Caki2 (cell line): ENCODE results near the gene LACRT. TPM values are rescaled to one million over a fixed set of nuclear protein-coding genes. Genes with fewer than 3 reads are reported as not detected.
"Not testable (repeated sequence)": the region's sequence is repeated elsewhere in the genome, so short reads cannot be mapped to it uniquely, and the experiment has no call there.

Experiments
- DNase-seq: peaks from one replicate; pipeline ENCODE4 v3.0.0-alpha.2; 2015; ENCODE audit warnings: low read depth
- in situ Hi-C: cut with HindIII; loops from 2 replicates; pipeline ENCODE4 v1.10.0; 2016; ENCODE audit warnings: low sequenced_read_pairs, low pct_unique_long_range_greater_than_20kb, mixed read lengths
- total RNA-seq: library from RNA; depleted of rRNA; stranded (reverse); fragments of >200 nt; shearing (Covaris generic); gene quantifications from 2 replicates; pipeline ENCODE4 v1.2.3, GENCODE V29; 2014; ENCODE audit warnings: low replicate concordance; rRNA removed

The LACRT gene, protein sequence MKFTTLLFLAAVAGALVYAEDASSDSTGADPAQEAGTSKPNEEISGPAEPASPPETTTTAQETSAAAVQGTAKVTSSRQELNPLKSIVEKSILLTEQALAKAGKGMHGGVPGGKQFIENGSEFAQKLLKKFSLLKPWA
- not detected in 2 replicates for total RNA-seq

DNA sequence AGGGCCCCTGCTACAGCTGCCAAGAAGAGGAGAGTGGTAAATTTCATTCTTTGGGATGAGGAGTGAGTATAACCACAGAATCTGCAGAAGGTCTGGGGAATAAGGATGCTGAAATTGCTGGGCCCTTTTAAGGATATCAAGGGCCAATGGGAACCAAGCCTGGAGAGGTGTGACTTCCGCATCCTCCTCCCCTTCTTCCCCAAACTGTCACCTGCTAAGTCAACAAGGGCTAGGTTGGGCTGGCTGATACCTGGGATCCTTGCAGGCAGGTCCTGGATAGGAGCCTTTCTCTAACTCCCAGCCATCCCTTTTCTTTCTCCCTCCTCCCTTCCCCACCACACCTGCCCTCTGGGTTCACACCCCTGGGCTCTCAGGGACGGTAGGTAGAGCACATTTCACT, at the start of gene LACRT:
Gene LACRT (minus strand): TSS at position 101 of the 400 bp plus-strand sequence. CDS start 54 bp downstream, at position 47.
- no peak for DNase-seq
- in situ Hi-C loops = no loop called here

DNA sequence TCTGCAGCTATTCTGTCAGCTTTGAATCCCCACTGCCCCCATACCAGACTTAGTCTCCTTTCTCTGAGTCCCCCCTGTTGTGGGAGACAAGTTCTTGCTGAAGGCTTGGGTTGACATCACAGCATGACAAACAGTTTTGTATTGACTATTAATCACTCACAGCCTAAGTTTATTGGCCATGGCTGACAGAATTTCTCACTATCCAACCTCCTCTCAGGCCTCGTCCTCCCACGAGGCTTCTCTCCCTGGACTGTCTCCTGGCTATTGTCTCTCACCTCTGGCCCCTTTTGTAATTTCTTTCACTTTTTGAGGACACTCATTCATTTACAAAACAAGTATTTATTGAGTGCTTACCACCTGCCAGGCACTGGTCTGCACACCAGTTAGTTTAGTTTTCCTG, 48.7 kb upstream of the LACRT start:
- in situ Hi-C loops = no loop called here
- DNase-seq = no peak

DNA sequence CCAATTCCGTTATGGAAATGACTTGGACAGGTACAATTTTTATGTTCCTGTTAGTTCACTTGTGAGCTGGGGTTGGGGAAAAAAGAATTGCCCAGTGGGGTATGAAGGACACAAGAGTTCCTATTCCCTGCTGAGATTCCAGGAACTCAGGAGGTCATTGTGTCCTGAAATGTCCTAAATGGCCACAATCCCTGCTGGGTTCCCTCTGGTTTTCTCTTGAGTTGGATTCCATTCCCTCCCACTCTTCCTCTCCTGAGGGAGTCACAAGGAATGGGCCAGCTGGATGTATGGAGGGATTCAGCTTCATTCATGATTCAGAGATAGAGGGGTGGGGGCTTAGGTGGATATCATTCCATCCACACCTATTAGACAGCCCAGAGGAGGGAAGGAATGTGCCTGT, 48.0 kb upstream of the LACRT start:
- DNase-seq = no peak
- in situ Hi-C loops = no loop called here

DNA sequence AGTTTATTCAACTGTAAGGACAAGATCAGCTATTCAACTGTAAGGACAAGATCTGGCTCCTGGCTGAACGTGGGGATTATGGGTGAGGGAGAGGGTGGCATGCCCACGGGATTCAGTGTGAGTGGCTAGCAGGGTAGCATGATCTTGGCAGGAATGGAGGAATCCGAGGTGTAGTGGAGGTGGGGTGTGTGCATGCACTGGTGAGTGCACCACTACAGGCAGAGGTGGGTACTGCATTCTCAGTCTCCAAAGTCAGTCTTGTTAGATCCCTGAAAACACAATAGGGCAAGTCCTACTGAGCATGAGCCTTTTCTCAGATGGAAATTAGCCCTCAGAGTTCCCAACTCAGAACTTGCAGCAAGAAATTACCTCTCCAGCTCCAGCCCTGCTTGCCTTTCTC, 45.7 kb upstream of the LACRT start:
- in situ Hi-C loops = no loop called here
- DNase-seq = no peak

DNA sequence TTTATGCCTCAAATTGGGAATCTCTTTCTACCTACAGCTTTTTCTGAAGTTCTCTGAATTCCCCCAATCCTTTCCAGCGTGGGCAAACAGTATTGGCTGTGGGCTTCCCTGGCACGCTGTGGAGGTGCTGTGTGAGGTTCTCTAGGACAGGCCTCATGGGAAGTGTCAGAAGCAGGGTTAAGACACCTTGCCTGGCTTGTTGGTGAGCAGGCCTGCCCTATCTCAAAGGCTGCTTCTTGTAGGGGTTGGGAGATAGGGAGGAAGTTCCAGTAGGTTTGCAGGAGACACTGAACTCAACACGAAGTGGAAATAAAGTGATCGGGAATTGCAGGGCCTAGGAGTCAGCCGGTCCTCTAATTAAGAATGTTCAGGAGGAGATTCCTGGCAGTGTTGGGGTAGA, 43.4 kb upstream of the LACRT start:
- in situ Hi-C loops = no loop called here
- DNase-seq = no peak

DNA sequence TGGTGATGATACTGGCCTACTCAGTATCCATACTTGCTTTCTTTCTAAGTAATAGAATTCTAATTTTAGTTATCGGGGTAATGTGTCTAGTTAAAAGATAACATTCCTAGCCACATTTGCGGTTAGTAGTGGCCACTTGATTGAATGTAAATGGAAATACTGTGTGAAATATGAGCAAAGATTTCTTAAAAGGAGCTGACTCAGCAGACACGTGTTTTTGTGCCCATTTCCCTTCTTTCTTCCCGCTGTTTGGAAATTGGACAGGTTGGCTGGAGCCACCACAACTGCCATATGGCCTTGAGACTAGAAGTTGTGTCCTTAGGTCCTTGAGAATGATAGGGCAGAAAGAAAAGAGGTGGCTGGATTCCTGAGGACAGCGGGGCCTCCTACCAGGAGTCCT, 33.2 kb upstream of the LACRT start:
- in situ Hi-C loops = no loop called here

DNA sequence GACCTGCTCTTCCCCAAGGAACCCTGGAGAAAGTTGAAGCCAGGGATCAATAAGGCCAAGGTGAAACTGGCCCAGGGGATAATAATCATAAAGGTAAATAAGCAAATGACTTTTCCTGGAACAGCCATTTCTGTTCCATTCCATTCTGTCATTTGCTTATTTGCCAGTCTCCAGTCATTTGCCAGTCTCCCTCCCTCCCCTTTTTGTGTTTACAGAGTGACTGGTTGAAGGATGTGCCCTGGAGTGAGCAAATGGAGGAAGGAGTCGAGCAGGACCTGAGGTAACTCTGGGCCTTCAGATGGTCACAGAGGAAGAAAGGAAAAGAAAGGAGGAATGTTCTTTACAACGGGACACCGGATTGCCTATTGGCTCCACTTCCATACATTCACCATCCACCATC, 31.3 kb upstream of the LACRT start:
- in situ Hi-C loops = no loop called here
- no peak for DNase-seq

More for the DNA sequence above, 33.2 kb upstream of the LACRT start:
- DNase-seq = no peak

DNA sequence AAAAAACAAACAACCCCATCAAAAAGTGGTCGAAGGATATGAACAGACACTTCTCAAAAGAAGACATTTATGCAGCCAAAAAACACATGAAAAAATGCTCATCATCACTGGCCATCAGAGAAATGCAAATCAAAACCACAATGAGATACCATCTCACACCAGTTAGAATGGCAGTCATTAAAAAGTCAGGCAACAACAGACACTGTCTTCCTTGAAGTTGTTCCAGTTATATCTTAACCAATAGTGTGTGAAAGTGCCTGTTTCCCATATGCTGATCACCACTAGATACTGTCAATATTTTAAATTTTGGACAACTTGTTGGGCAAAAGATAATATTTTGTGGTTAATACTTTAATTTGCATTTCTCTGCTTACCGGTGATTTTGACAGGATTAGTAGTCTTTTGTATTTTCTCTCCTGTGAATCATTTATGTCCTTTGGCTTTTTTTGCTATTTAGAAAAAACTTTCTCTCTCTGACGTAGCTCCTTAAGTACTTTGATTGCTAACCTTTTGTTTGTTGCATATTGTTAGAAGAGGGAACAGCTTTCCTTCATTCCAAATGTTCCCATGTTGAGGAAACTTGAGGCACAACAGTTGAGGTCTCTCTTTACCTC, 30.4 kb upstream of the LACRT start:
- DNase-seq, in situ Hi-C loops: not testable (repeated sequence)

DNA sequence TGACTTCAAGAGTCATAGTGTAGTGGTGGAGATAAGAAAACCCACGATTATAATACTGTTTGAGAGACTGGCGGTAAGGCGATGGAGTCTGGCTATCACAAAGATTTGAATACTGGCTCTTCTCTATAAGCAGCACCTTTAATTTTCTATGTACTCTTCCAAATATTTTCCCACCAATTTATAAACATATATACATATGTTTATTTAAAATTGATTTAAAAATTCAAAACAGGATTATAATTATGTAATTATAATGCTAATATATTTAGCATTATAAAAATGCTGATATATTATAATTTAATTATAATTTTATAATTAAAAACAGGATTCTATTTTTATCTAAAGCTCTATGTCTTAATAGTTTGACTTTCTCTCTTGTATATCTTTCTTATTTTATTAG, 28.9 kb upstream of the LACRT start:
- in situ Hi-C loops = no loop called here

DNA sequence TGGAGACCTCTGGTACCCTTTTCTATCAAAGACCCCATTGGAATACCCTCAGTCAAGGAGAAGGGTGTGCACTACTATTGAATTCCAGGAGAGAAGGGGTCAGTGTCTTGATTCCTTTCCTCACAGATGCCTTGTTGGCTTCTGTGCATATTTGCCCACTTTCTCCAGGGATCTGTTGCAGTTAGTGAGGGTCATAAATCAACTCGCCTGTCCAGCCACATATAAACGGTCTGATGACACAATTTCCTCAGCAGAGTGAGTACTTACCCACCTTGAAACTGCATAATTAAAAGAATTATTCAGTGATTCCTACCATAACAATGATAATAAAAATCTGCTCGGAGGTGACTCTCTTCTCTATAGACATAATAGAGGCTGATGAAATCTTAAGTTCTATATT, 27.3 kb upstream of the LACRT start:
- no peak for DNase-seq
- in situ Hi-C loops = no loop called here

More for the DNA sequence above, 28.9 kb upstream of the LACRT start:
- no peak for DNase-seq

DNA sequence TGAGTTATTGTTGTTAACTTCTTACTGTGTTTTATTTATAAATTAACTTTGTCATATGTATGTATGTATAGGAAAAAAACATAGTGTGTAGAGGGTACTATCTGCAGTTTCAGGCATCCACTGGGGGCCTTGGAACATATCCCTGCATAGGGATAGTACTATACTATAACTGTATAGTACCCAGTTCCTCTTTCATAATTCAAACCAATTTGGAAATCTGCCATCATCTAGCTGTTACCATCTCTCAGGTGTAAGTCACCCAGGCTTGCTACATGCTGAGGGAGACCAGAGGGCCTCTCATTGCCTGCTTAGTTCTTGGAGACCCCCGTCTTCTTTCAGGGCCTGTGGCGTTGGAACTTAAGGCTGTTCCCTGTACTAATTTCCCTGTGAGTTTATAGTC, 26.4 kb upstream of the LACRT start:
- no peak for DNase-seq
- in situ Hi-C loops = no loop called here

DNA sequence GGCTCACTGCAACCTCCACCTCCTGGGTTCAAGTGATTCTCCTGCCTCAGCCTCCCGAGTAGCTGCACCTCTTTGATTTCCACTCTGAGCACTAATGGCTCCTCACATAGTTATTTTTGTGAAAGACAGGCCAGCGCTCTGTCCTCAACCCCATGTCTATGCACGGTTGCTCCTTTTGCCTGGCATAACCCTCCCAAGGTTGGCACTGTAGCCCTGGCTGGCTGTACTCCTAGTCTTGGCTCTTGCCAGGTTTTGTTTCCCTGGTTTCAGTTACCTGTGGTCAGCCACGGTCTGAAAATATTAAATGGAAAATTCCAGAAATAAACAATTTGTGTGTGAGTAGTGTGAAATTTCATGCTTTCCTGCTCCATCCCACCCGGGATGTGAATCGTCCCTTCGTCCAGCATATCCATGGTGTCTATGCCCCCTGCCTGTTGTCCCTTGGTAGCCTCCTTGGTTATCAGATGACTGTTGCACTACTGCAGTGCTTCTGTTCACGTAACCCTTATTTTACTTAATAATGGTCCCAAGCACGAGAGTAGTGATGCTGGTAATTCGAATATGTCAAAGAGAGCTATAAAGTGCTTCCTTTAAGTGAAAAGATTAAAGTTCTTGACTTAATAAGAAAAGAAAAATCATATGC, 25.7 kb upstream of the LACRT start:
- in situ Hi-C loops = no loop called here
- no peak for DNase-seq

DNA sequence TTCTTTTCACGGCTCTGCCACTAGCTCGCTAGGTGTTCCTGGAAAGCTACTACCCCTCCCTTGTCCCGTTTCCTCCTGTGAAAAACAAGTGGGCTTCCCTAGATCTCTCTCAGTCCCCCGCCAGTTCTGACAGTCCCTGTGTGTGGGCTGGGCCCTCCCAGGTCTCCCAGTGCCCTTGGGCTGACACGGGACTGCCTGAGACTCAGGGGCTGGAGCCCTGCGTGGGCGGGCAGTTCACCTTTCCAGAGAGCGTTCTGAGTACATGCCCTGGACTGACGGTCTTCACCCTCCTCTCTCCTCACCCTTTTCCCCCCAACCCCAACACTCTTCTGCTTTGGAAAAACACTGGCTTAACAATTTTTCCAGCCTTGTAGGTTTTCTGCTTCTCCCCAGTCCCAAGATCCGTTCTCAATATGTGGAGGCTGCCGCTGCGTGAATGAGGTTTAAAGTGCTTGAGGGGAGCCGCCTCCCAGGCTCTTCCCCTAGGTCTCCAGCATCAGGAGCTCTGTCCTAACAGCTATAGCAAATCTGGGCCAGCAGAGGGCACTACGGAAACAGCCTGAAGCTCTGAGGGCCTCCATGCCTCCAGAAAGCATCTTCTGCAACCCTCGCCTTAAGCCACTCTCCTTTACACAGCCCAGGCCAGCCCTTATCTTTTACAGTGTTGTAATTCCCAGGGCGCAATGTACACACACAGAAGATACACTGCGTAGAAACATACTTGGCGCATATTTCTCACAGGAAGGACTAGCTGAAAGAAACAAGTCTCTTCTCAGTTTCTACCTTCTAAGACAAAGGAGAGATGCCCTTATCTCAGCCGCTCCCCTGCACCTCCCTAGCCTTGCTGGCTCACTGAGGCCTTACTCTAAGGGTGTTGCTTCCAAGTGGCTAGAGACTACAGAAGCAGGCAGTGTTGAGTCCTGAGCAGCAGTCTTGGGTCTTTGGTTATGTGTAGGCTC, 23.9 kb upstream of the LACRT start:
- peak; percentile 23 for DNase-seq
- in situ Hi-C loops = no loop called here

DNA sequence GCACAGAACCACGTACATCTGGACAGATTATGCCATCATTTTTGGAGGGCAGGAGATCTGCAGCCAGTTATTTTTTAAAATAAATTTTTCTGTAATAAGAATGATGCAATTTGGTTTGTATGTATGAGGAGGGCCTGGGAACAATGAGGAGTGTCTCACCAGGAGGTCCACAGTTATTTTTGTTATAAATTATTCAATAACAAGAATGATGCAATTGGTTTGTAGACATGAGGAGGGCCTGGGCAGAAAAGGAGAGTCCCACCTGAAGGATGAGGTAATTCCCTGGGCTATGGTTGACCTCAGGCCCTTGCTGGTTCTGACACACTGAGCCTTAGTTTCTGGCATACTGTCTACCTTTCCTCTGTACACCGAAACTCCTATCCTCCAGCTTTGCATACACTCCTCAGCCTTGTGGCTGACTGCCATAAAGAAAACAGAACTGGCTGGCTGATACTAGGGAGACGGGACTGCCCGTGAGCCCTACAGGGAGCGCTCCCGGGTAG, 22.5 kb upstream of the LACRT start:
- no peak for DNase-seq

DNA sequence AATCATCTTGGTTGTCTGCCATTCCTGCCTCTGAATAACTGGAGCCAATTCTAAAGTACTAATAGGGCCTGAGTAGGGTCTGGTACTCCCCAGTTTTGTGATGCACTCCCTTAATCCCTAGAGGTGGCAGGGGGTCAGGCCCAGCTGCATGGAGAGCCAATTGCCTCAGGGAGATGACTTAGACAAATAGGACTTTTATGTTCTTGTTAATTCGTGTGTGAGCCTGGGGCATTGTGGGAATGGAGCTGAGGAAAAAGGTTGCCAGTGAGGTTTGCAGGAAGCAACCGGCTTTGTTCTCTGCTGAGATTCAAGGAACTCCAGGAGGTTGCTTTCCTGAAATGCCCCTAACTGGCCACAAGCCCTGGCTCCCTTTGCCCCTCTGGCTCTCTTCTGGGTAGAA, 20.2 kb upstream of the LACRT start:
- DNase-seq = no peak
- in situ Hi-C loops = no loop called here

More for the DNA sequence above, 22.5 kb upstream of the LACRT start:
- in situ Hi-C loops = no loop called here

DNA sequence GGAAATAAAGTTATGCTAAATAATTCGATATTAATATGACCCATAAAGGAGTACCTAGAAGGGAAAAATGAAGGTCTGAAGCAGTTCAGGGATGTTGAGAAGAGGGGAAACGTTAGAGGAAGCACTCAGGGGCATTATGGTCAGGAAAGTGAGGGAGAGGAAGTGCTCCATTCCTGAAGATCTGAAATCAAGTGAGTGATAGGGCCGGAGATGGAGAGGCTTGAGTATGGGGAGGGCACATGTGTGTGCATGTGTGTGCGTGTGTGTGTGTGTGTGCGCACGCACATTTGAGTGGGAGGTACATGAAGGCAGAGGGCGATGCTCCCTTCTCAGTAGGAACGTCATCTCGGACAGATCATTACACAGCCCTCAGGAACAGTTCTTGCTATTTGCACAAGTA, 18.3 kb upstream of the LACRT start:
- in situ Hi-C loops = no loop called here
- no peak for DNase-seq

DNA sequence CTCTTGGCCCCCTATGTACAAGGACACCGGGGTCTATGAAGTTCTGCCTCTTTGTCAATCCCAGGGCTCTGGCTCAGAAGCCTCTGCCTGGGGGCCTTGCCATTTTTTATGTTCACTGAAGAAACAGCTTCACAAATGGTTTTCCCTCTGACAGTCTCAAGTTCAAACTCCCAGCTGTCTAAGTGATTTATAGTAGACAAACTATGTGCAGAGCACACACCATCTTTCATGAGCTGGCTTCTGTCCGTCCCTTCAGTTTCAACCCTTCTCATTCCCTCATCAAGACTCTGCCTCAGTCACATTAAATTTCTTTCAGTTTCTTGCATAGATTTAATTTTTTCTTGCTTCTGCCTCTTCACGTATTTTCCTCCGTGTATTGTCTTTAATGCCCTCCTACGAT, 16.2 kb upstream of the LACRT start:
- no peak for DNase-seq
- in situ Hi-C loops = no loop called here

DNA sequence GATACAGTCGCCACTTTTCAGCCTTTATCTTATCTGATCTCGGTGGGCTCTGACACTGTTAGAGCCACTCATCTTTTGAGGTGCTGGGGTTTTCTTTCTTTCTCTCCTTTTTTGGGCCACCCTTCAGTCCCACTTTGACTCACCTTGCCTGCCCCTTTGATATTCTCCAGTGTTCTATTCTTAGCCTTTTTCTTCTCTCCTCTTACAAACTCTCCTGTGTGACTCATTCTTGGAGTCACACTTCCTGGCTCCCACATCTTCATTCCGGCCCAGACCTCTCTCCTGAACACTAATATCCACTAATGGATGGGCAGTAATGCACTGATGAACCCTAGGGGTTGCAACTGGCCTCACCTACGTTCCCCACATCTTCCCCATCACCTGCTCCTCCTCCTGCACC, 15.7 kb upstream of the LACRT start:
- DNase-seq = no peak
- in situ Hi-C loops = no loop called here

DNA sequence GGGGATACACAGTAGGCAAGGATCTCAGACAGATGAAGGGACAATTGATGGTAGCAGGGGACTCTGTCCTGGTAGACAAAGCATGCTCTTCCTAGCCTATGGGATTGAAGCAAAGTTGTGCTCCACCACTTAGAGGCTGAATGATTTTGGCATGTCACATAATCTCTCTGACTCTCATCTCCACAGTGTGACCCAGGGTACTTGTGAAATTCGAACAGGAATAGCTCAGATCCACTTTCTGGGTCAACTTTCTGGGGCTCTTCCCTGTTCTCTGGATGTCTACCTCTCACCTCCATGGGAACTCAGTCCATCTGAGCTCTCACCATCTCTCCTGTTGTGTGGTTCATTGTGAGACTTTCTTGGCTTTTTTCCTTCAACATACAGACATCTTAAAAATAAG, 15.1 kb upstream of the LACRT start:
- no peak for DNase-seq
- in situ Hi-C loops = no loop called here
